ENCODE measurements around the gene RMND5A.

Gene RMND5A

GRCh38 chr2:86807468-86808275, 87.6 kb downstream of the RMND5A start (continued):
- TF ChIP-seq, protein P1, sequence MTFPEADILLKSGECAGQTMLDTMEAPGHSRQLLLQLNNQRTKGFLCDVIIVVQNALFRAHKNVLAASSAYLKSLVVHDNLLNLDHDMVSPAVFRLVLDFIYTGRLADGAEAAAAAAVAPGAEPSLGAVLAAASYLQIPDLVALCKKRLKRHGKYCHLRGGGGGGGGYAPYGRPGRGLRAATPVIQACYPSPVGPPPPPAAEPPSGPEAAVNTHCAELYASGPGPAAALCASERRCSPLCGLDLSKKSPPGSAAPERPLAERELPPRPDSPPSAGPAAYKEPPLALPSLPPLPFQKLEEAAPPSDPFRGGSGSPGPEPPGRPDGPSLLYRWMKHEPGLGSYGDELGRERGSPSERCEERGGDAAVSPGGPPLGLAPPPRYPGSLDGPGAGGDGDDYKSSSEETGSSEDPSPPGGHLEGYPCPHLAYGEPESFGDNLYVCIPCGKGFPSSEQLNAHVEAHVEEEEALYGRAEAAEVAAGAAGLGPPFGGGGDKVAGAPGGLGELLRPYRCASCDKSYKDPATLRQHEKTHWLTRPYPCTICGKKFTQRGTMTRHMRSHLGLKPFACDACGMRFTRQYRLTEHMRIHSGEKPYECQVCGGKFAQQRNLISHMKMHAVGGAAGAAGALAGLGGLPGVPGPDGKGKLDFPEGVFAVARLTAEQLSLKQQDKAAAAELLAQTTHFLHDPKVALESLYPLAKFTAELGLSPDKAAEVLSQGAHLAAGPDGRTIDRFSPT (tag by site-specific recombination; IDR thresholded peaks at IDR 0.05), result 0 out of 2 replicates have a peak, but pooled peaks have one; percentile 52
- TF ChIP-seq, protein P2, sequence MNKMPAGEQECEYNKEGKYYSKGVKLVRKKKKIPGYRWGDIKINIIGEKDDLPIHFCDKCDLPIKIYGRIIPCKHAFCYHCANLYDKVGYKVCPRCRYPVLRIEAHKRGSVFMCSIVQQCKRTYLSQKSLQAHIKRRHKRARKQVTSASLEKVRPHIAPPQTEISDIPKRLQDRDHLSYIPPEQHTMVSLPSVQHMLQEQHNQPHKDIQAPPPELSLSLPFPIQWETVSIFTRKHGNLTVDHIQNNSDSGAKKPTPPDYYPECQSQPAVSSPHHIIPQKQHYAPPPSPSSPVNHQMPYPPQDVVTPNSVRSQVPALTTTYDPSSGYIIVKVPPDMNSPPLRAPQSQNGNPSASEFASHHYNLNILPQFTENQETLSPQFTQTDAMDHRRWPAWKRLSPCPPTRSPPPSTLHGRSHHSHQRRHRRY (tag by site-specific recombination; IDR thresholded peaks at IDR 0.05), result no peak
- TF ChIP-seq EGR2 (tag by site-specific recombination; IDR thresholded peaks at IDR 0.05; ENCODE audit: low read depth), result peak; percentile 77
- no peak for TF ChIP-seq ZNF221 (tag by site-specific recombination; IDR thresholded peaks at IDR 0.05; ENCODE audit: borderline replicate concordance)
- TF ChIP-seq, protein P3, sequence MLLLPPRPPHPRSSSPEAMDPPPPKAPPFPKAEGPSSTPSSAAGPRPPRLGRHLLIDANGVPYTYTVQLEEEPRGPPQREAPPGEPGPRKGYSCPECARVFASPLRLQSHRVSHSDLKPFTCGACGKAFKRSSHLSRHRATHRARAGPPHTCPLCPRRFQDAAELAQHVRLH (tag by site-specific recombination; IDR thresholded peaks at IDR 0.05), result no peak
- no peak; the same call in 1 of the 2 replicates for TF ChIP-seq ZNF610 (tag by site-specific recombination; IDR thresholded peaks at IDR 0.05; ENCODE audit: borderline replicate concordance)
- no peak for TF ChIP-seq ZNF530 (tag by site-specific recombination; IDR thresholded peaks at IDR 0.05; ENCODE audit: low read depth)
- TF ChIP-seq ZFP41 (tag by site-specific recombination; IDR thresholded peaks at IDR 0.05; ENCODE audit: borderline replicate concordance), result no peak
- TF ChIP-seq GLIS2 (tag by site-specific recombination; IDR thresholded peaks at IDR 0.05), result peak; percentile 92
- no peak for TF ChIP-seq ZNF112 (tag by site-specific recombination; IDR thresholded peaks at IDR 0.05)
- TF ChIP-seq KLF1 (tag by site-specific recombination; IDR thresholded peaks at IDR 0.05), result peak; percentile 79
- no peak for TF ChIP-seq MYNN (tag by site-specific recombination; IDR thresholded peaks at IDR 0.05; ENCODE audit: borderline replicate concordance)
- TF ChIP-seq REPIN1 (tag by site-specific recombination; IDR thresholded peaks at IDR 0.05; ENCODE audit: low read depth), result no peak
- no peak for TF ChIP-seq ZNF114 (tag by site-specific recombination; IDR thresholded peaks at IDR 0.05)
- no peak for TF ChIP-seq TRIM28 (IDR thresholded peaks at IDR 0.05; ENCODE audit: borderline replicate concordance, low read length)
- TF ChIP-seq ZNF223 (tag by site-specific recombination; IDR thresholded peaks at IDR 0.05), result no peak
- TF ChIP-seq ZNF529 (tag by site-specific recombination; IDR thresholded peaks at IDR 0.05; ENCODE audit: insufficient replicate concordance), result no peak
- no peak for TF ChIP-seq ZNF416 (tag by site-specific recombination; IDR thresholded peaks at IDR 0.05)
- TF ChIP-seq MZF1 (tag by site-specific recombination; IDR thresholded peaks at IDR 0.05; ENCODE audit: borderline replicate concordance), result no peak
- no peak for TF ChIP-seq IKZF3 (tag by site-specific recombination; IDR thresholded peaks at IDR 0.05)
- TF ChIP-seq, protein P4, sequence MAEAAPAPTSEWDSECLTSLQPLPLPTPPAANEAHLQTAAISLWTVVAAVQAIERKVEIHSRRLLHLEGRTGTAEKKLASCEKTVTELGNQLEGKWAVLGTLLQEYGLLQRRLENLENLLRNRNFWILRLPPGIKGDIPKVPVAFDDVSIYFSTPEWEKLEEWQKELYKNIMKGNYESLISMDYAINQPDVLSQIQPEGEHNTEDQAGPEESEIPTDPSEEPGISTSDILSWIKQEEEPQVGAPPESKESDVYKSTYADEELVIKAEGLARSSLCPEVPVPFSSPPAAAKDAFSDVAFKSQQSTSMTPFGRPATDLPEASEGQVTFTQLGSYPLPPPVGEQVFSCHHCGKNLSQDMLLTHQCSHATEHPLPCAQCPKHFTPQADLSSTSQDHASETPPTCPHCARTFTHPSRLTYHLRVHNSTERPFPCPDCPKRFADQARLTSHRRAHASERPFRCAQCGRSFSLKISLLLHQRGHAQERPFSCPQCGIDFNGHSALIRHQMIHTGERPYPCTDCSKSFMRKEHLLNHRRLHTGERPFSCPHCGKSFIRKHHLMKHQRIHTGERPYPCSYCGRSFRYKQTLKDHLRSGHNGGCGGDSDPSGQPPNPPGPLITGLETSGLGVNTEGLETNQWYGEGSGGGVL (tag by site-specific recombination; IDR thresholded peaks at IDR 0.05), result no peak
- TF ChIP-seq ZNF155 (tag by site-specific recombination; IDR thresholded peaks at IDR 0.05), result no peak
- TF ChIP-seq, protein P5, sequence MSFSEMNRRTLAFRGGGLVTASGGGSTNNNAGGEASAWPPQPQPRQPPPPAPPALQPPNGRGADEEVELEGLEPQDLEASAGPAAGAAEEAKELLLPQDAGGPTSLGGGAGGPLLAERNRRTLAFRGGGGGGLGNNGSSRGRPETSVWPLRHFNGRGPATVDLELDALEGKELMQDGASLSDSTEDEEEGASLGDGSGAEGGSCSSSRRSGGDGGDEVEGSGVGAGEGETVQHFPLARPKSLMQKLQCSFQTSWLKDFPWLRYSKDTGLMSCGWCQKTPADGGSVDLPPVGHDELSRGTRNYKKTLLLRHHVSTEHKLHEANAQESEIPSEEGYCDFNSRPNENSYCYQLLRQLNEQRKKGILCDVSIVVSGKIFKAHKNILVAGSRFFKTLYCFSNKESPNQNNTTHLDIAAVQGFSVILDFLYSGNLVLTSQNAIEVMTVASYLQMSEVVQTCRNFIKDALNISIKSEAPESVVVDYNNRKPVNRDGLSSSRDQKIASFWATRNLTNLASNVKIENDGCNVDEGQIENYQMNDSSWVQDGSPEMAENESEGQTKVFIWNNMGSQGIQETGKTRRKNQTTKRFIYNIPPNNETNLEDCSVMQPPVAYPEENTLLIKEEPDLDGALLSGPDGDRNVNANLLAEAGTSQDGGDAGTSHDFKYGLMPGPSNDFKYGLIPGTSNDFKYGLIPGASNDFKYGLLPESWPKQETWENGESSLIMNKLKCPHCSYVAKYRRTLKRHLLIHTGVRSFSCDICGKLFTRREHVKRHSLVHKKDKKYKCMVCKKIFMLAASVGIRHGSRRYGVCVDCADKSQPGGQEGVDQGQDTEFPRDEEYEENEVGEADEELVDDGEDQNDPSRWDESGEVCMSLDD (tag by site-specific recombination; IDR thresholded peaks at IDR 0.05), result peak; percentile 32; the same call in 1 of the 2 replicates
- no peak for TF ChIP-seq ZNF548 (tag by site-specific recombination; IDR thresholded peaks at IDR 0.05)
- 0 out of 2 replicates have a peak, but pooled peaks have one; percentile 19 for TF ChIP-seq ZNF423 (tag by site-specific recombination; IDR thresholded peaks at IDR 0.05)
- no peak for TF ChIP-seq SCRT2 (tag by site-specific recombination; IDR thresholded peaks at IDR 0.05)
- TF ChIP-seq ZBTB7A (tag by site-specific recombination; IDR thresholded peaks at IDR 0.05; ENCODE audit: low read depth), result no peak
- TF ChIP-seq ZNF549 (tag by site-specific recombination; IDR thresholded peaks at IDR 0.05), result no peak
- TF ChIP-seq, protein P6, sequence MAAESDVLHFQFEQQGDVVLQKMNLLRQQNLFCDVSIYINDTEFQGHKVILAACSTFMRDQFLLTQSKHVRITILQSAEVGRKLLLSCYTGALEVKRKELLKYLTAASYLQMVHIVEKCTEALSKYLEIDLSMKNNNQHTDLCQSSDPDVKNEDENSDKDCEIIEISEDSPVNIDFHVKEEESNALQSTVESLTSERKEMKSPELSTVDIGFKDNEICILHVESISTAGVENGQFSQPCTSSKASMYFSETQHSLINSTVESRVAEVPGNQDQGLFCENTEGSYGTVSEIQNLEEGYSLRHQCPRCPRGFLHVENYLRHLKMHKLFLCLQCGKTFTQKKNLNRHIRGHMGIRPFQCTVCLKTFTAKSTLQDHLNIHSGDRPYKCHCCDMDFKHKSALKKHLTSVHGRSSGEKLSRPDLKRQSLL (tag by site-specific recombination; IDR thresholded peaks at IDR 0.05), result no peak
- TF ChIP-seq ZIC2 (tag by site-specific recombination; IDR thresholded peaks at IDR 0.05), result 0 out of 2 replicates have a peak, but pooled peaks have one; percentile 10
- TF ChIP-seq ZBTB21 (tag by site-specific recombination; IDR thresholded peaks at IDR 0.05), result 0 out of 2 replicates have a peak, but pooled peaks have one; percentile 10
